Type B pancreatic cell (in vitro differentiated cells): ENCODE data around the gene GAS2L3. TPM values are rescaled to one million over a fixed set of nuclear protein-coding genes. Genes with fewer than 3 reads are reported as not detected.
"Not testable (repeated sequence)": the region's sequence is repeated elsewhere in the genome, so short reads cannot be mapped to it uniquely, and the experiment has no call there.

Experiments
- DNase-seq: peaks from one replicate; pipeline ENCODE4 v3.0.0; 2021; ENCODE audit warnings: mixed read lengths; ENCODE audit not compliant: unreplicated experiment; ENCODE audit errors: extremely low spot score
- H3K27ac Mint-ChIP-seq: 2 replicates; pipeline ENCODE4 v1.8.0; 2021; ENCODE audit warnings: mild to moderate bottlenecking, mixed read lengths
- H3K27me3 Mint-ChIP-seq: 2 replicates; pipeline ENCODE4 v1.8.0; 2021; ENCODE audit warnings: mixed read lengths
- H3K36me3 Mint-ChIP-seq: 2 replicates; pipeline ENCODE4 v1.8.0; 2021; ENCODE audit warnings: mixed read lengths
- H3K4me1 Mint-ChIP-seq: one replicate; pipeline ENCODE4 v1.8.0; 2021; ENCODE audit warnings: mixed read lengths; ENCODE audit not compliant: unreplicated experiment
- H3K4me3 Mint-ChIP-seq: 2 replicates; pipeline ENCODE4 v1.8.0; 2021; ENCODE audit warnings: mild to moderate bottlenecking, mixed read lengths
- H3K9me3 Mint-ChIP-seq: 2 replicates; pipeline ENCODE4 v1.8.0; 2021; ENCODE audit warnings: mixed read lengths
- total RNA-seq: library from RNA; stranded (reverse); gene quantifications from 2 replicates; pipeline ENCODE4 v1.2.1, GENCODE V29; 2021; ENCODE audit warnings: low replicate concordance
- TF ChIP-seq, protein P1 (sequence below): fragments of 200-600 bp; sonication (generic); conservative IDR thresholded peaks from 2 replicates; pipeline ENCODE4 v1.5.0; 2021; ENCODE audit warnings: antibody characterized with exemption, mild to moderate bottlenecking

Gene GAS2L3
- total RNA-seq, 1 donor from 2014 or later = 29.4 TPM

- DNase-seq = no peak
- Mint-ChIP-seq H3K36me3 (no peaks in the 10 kb centered on the region), H3K4me1 (peaks cover 17% of the 10 kb centered on the region), H3K27ac (no peak overlapping the region), H3K9me3 (no peaks in the 10 kb centered on the region), H3K4me3 (no peak overlapping the region), H3K27me3 (no peaks in the 10 kb centered on the region)
- TF ChIP-seq, protein P1, sequence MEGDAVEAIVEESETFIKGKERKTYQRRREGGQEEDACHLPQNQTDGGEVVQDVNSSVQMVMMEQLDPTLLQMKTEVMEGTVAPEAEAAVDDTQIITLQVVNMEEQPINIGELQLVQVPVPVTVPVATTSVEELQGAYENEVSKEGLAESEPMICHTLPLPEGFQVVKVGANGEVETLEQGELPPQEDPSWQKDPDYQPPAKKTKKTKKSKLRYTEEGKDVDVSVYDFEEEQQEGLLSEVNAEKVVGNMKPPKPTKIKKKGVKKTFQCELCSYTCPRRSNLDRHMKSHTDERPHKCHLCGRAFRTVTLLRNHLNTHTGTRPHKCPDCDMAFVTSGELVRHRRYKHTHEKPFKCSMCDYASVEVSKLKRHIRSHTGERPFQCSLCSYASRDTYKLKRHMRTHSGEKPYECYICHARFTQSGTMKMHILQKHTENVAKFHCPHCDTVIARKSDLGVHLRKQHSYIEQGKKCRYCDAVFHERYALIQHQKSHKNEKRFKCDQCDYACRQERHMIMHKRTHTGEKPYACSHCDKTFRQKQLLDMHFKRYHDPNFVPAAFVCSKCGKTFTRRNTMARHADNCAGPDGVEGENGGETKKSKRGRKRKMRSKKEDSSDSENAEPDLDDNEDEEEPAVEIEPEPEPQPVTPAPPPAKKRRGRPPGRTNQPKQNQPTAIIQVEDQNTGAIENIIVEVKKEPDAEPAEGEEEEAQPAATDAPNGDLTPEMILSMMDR = peak; percentile 96
These were observed 18.8 kb upstream of the GAS2L3 start for GRCh38 chr12:100554608-100555077.

GRCh38 chr12:100555722-100556121 lies 17.8 kb upstream of the GAS2L3 start:
- DNase-seq = no peak
- peaks cover 17% of the 10 kb centered on the region for H3K4me1 Mint-ChIP-seq
- TF ChIP-seq, protein P1 = no peak
- no peak overlapping the region for H3K27ac Mint-ChIP-seq
- H3K4me3 Mint-ChIP-seq = no peak overlapping the region
- H3K36me3 Mint-ChIP-seq = no peaks in the 10 kb centered on the region
- H3K27me3 Mint-ChIP-seq = no peaks in the 10 kb centered on the region
- no peaks in the 10 kb centered on the region for H3K9me3 Mint-ChIP-seq

DNA sequence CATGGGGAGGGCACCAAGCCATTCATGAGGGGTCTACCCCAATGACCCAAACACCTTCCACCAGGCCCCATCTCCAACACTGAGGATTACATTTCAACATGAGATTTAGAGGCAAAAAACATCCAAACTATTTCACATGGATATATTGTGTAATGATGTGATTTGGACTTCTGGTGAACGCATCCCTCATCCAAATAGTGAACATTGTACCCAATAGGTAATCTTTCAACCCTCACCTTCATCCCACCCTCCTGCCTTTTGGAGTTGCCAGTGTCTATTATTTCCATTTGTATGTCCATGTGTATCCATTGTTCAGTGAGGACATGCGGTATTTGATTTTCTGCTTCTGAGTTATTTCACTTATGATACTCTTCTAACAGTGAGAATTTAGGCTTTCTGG lies 16.1 kb upstream of the GAS2L3 start:
- Mint-ChIP-seq H3K4me3 (no peak overlapping the region), H3K36me3 (no peaks in the 10 kb centered on the region), H3K27me3 (no peaks in the 10 kb centered on the region), H3K4me1 (peaks cover 17% of the 10 kb centered on the region), H3K9me3 (no peaks in the 10 kb centered on the region), H3K27ac (no peak overlapping the region)
- TF ChIP-seq, protein P1 = no peak
- no peak for DNase-seq

DNA sequence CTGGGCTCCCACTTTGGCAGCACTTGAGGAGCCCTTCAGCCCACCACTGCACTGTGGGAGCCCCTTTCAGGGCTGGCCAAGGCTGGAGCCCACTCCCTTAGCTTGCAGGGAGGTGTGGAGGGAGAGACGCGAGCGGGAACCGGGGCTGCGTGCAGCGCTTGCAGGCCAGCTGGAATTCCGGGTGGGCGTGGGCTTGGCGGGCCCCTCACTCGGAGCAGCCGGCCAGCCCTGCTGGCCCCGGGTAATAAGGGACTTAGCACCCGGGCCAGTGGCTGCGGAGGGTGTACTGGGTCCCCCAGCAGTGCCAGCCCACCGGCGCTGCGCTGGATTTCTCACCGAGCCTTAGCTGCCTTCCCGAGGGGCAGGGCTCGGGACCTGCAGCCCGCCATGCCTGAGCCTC lies 14.2 kb upstream of the GAS2L3 start:
- not testable (repeated sequence) for DNase-seq, H3K9me3 Mint-ChIP-seq, H3K27me3 Mint-ChIP-seq, H3K27ac Mint-ChIP-seq, H3K36me3 Mint-ChIP-seq, H3K4me3 Mint-ChIP-seq, H3K4me1 Mint-ChIP-seq

- Mint-ChIP-seq H3K27me3 (peaks cover 37% of the 10 kb centered on the region), H3K27ac (no peak overlapping the region), H3K9me3 (no peaks in the 10 kb centered on the region), H3K36me3 (no peaks in the 10 kb centered on the region), H3K4me1 (peaks cover 4% of the 10 kb centered on the region), H3K4me3 (no peak overlapping the region)
- TF ChIP-seq, protein P1 = no peak
- DNase-seq = no peak
These were observed 9.4 kb upstream of the GAS2L3 start for GRCh38 chr12:100564090-100564489.

DNA sequence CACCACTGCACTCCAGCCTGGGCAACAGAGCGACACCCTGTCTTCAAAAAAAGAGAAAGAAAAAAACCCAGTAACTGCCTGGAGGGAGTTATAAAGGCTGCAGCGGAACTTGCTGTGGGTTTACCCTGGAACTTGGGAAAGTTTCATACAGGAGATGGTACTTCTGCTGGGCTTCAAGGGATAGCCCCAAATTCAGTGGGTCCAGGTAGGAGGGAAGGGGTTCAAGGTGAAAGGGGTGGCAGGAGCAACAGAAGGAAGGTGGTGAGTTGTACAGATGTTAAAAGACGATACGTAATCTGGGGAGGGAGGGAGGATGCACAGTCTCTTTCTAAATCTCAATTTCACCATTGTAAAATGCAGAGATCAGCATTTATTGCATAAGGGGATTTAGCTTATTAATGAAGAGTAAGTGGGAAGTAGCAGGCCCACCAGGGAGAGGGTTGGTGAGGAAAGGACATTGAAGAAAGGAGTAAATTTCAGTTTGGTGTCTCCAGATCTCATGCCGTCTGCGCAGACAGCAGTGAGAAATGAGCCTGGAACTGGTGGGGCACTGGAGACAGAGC lies 8.5 kb upstream of the GAS2L3 start:
- Mint-ChIP-seq H3K4me3 (no peak overlapping the region), H3K4me1 (peaks cover 4% of the 10 kb centered on the region), H3K27ac (no peak overlapping the region), H3K9me3 (no peaks in the 10 kb centered on the region), H3K36me3 (no peaks in the 10 kb centered on the region), H3K27me3 (peaks cover 37% of the 10 kb centered on the region)
- no peak for DNase-seq
- TF ChIP-seq, protein P1 = no peak
